ENCODE results near the gene DYNC1LI2. TPM values are rescaled to one million over a fixed set of nuclear protein-coding genes. Genes with fewer than 3 reads are reported as not detected.
"Not testable (repeated sequence)": the region's sequence is repeated elsewhere in the genome, so short reads cannot be mapped to it uniquely, and the experiment has no call there.

The DYNC1LI2 gene
- total and polyA plus RNA-seq, 9 of the 15 experiments (the other 6 are each of a cell fraction or from before 2014, with no cell fraction given) = 5.1 to 48.9 (median 38.2) TPM

DNA sequence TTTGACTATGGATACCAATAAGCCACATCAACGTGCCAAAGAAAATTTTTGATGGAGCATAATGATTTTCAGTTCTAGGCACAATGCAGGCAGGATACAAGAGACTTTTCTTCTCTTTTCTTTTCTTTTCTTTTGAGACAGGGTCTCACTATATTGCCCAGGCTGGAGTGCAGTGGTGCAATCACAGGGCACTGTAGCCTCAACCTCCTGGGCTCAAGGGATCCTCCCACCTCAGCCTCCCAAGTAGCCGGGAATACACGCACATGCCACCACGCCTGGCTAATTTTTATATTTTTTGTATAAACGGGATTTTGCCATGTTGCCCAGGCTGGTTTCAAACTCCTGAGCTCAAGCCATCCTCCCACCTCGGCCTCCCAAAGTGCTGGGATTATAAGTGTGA is 42.6 kb upstream of the DYNC1LI2 start:
- H3K4me1 ChIP-seq (replicated peaks in 1 of 2; ENCODE audit: control insufficient read depth in 2 of 2, insufficient read depth in 2 of 2, low read length in 2 of 2); H3K36me3 ChIP-seq (ENCODE audit: control insufficient read depth, insufficient read depth, low read length); H3K4me3 ChIP-seq; H3K9ac ChIP-seq (ENCODE audit: insufficient read depth in 1 of 2, low read depth in 2 of 2, low read length in 2 of 2); DNase-seq (ENCODE audit: extremely low read depth in 1 of 4, low spot score in 3 of 4); intact Hi-C loops (cut with micrococcal nuclease); H3K9me3 ChIP-seq (replicated peaks; ENCODE audit: control insufficient read depth, insufficient read depth, low read depth, low read length); H3K27ac ChIP-seq (ENCODE audit: extremely low read depth, low read depth, low read length); H3K9me1 ChIP-seq (ENCODE audit: control insufficient read depth, insufficient read depth, low read length); FAIRE-seq; H3K27me3 ChIP-seq (ENCODE audit: control insufficient read depth in 2 of 2, insufficient read depth in 2 of 2, low read length in 2 of 2); H4K20me1 ChIP-seq (replicated peaks; ENCODE audit: control insufficient read depth, insufficient read depth, low read length); H2AFZ ChIP-seq (ENCODE audit: low read depth, low read length); ATAC-seq; H3K4me2 ChIP-seq (ENCODE audit: insufficient read depth, low read length); BruUV-seq (replicated peaks); H3K79me2 ChIP-seq (ENCODE audit: control insufficient read depth, insufficient read depth, low read length); in situ Hi-C loops (cut with MboI); CTCF ChIA-PET (ENCODE audit: low intra/inter-chr PET ratio): not testable (repeated sequence)
- WGBS (ENCODE audit: insufficient coverage, low coverage, missing lambda C conversion rate) = 2% methylated on average over 6 of the region's 6 CpGs
- POLR2A ChIA-PET = interaction anchor here (2.3 kb wide), 1 partner anchor 10 kb away, joined by 5 read pairs; no protein-coding TSS in a partner anchor
- peak; percentile 18; the same call in 1 of the 2 replicates for TF ChIP-seq ZNF121 (CRISPR knock-in tag; conservative IDR thresholded peaks at IDR 0.05)

DNA sequence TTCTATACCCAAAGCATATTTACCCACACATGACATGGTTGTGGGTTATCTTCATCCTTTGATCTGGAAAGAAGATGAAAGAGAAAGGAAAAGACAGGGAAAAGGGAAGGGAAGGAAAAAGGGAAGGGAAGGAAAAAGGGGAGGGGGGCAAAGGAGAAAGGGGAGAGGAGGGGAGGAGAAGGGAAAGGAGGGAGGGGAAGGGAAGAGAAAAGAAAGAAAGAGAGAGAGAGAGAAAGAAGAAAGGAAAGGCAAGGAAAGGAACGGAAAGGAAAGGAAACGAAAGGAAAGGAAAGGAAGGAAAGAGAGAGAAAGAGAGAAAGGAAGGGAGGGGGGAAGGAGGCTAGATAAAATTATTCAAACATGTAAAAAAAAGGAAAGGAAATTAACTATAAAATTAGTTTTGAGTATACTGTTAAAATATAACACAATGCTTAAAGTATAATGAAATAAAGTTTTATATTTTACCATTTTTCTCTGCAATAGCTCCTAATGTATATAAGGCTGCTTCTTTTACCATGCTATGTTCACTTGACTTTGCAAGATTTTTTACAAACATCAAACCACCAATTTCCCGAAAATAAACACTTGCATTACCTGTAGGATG is 38.8 kb upstream of the DYNC1LI2 start:
- ChIA-PET CTCF (ENCODE audit: low intra/inter-chr PET ratio) (interaction anchor here (0.5 kb wide), 1 partner anchor 1003 kb away, joined by 3 read pairs; no protein-coding TSS in a partner anchor), POLR2A (interaction anchor here (0.6 kb wide), 1 partner anchor 39 kb away, joined by 3 read pairs; the partner anchor contains the start of gene DYNC1LI2)
- no TSS peak for BruUV-seq (replicated peaks)
- Histone ChIP-seq H3K36me3 (ENCODE audit: control insufficient read depth, insufficient read depth, low read length) (no peaks in the 10 kb centered on the region), H2AFZ (ENCODE audit: low read depth, low read length) (no peak overlapping the region), H3K4me2 (ENCODE audit: insufficient read depth, low read length) (no peak overlapping the region), H3K79me2 (ENCODE audit: control insufficient read depth, insufficient read depth, low read length) (no peaks in the 10 kb centered on the region), H3K9me3 (replicated peaks; ENCODE audit: control insufficient read depth, insufficient read depth, low read depth, low read length) (no peaks in the 10 kb centered on the region), H3K9me1 (ENCODE audit: control insufficient read depth, insufficient read depth, low read length) (no peaks in the 10 kb centered on the region), H3K9ac (ENCODE audit: insufficient read depth in 1 of 2, low read depth in 2 of 2, low read length in 2 of 2) (no peak overlapping the region), H3K4me1 (replicated peaks in 1 of 2; ENCODE audit: control insufficient read depth in 2 of 2, insufficient read depth in 2 of 2, low read length in 2 of 2) (no peaks in the 10 kb centered on the region), H3K27ac (ENCODE audit: extremely low read depth, low read depth, low read length) (no peak overlapping the region), H3K4me3 (no peak overlapping the region), H4K20me1 (replicated peaks; ENCODE audit: control insufficient read depth, insufficient read depth, low read length) (no peaks in the 10 kb centered on the region), H3K27me3 (ENCODE audit: control insufficient read depth in 2 of 2, insufficient read depth in 2 of 2, low read length in 2 of 2) (no peaks in the 10 kb centered on the region; a peak in 2 of 5 replicates)
- ATAC-seq (no peak), DNase-seq (ENCODE audit: extremely low read depth in 1 of 4, low spot score in 3 of 4) (no peak), FAIRE-seq (no peak)
- in situ Hi-C loops (cut with MboI) (no loop called here), intact Hi-C loops (cut with micrococcal nuclease) (no loop called here)
- WGBS (ENCODE audit: insufficient coverage, low coverage, missing lambda C conversion rate) = 0% methylated on average over 3 of the region's 3 CpGs
- TF ChIP-seq MCM7 (IDR thresholded peaks at IDR 0.05) (0 out of 4 replicates have a peak, but pooled peaks of 1 of the 2 experiments have one; percentile 49), ZNF134 (CRISPR knock-in tag; conservative IDR thresholded peaks at IDR 0.05) (no peak), HNRNPK (IDR thresholded peaks at IDR 0.05; ENCODE audit: low read depth, low read length, poor library complexity, severe bottlenecking) (peak; percentile 83), NFIC (IDR thresholded peaks at IDR 0.05) (0 out of 2 replicates have a peak, but pooled peaks have one; percentile 5), HLTF (IDR thresholded peaks at IDR 0.05) (0 out of 2 replicates have a peak, but pooled peaks have one; percentile 49), MTA1 (IDR thresholded peaks at IDR 0.05; ENCODE audit: borderline replicate concordance) (peak; percentile 62; the same call in 1 of the 2 replicates), HDAC1 (IDR thresholded peaks at IDR 0.05) (peak in 1 of 2 experiments; percentile 45; a peak in 2 of 4 replicates), CBX2 (IDR thresholded peaks at IDR 0.05; ENCODE audit: insufficient read depth, low read length, poor library complexity, severe bottlenecking) (peak; percentile 32), ZNF57 (CRISPR knock-in tag; IDR thresholded peaks at IDR 0.05) (no peak)
- TF ChIP-seq, protein P1, sequence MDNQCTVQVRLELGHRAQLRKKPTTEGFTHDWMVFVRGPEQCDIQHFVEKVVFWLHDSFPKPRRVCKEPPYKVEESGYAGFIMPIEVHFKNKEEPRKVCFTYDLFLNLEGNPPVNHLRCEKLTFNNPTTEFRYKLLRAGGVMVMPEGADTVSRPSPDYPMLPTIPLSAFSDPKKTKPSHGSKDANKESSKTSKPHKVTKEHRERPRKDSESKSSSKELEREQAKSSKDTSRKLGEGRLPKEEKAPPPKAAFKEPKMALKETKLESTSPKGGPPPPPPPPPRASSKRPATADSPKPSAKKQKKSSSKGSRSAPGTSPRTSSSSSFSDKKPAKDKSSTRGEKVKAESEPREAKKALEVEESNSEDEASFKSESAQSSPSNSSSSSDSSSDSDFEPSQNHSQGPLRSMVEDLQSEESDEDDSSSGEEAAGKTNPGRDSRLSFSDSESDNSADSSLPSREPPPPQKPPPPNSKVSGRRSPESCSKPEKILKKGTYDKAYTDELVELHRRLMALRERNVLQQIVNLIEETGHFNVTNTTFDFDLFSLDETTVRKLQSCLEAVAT (IDR thresholded peaks at IDR 0.05) = 0 out of 4 replicates have a peak, but pooled peaks of 1 of the 2 experiments have one; percentile 45
- TF ChIP-seq, protein P2, sequence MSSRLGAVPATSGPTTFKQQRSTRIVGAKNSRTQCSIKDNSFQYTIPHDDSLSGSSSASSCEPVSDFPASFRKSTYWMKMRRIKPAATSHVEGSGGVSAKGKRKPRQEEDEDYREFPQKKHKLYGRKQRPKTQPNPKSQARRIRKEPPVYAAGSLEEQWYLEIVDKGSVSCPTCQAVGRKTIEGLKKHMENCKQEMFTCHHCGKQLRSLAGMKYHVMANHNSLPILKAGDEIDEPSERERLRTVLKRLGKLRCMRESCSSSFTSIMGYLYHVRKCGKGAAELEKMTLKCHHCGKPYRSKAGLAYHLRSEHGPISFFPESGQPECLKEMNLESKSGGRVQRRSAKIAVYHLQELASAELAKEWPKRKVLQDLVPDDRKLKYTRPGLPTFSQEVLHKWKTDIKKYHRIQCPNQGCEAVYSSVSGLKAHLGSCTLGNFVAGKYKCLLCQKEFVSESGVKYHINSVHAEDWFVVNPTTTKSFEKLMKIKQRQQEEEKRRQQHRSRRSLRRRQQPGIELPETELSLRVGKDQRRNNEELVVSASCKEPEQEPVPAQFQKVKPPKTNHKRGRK (tag; IDR thresholded peaks at IDR 0.05) = peak; percentile 93

Measured in K562 (cell line).